IMR-90 (cell line): ENCODE measurements around the gene ABCA7. TPM values are rescaled to one million over a fixed set of nuclear protein-coding genes. Genes with fewer than 3 reads are reported as not detected.

Experiments used
- ATAC-seq: fragments of 200-7000 bp; cut with Tn5 transposase; 2 replicates; pipeline ENCODE4 v1.9.1; 2020; ENCODE audit warnings: low read depth, mild to moderate bottlenecking, moderate library complexity
- BruUV-seq: library from RNA; stranded (reverse); fragments of 400-500 nt; replicated peaks from 2 replicates; lab custom pipeline; 2021; lab: Mats Ljungman, UMichigan
- CTCF ChIA-PET: fragments of 300-600 bp; formaldehyde crosslinking; extraction: SDS; loops from one replicate; lab custom pipeline; 2021; ENCODE audit warnings: antibody characterized with exemption; lab: Yijun Ruan, JAX
- POLR2A ChIA-PET: fragments of 300-600 bp; sonication (Branson Sonifier 250); formaldehyde crosslinking; loops from one replicate; lab custom pipeline; 2022; ENCODE audit warnings: antibody characterized with exemption; ENCODE audit not compliant: unreplicated experiment; lab: Charles Lee
- DNase-seq: peaks from one replicate; pipeline ENCODE4 v3.0.0; 2013
- H2AFZ ChIP-seq: replicated peaks from 2 replicates; pipeline ENCODE3; 2013; ENCODE audit warnings: low read length, mild to moderate bottlenecking; ENCODE audit not compliant: poor library complexity
- H2AK5ac ChIP-seq: 2 replicates; pipeline ENCODE4 v1.6.1; 2013; ENCODE audit warnings: low read depth, low read length, inconsistent platforms
- H2AK9ac ChIP-seq: replicated peaks from 2 replicates; pipeline ENCODE3; 2013; ENCODE audit warnings: mild to moderate bottlenecking, low read depth, low read length, moderate library complexity; ENCODE audit not compliant: poor library complexity
- H2BK120ac ChIP-seq: 2 replicates; pipeline ENCODE4 v1.6.1; 2013; ENCODE audit warnings: low read depth, low read length, inconsistent platforms
- H2BK15ac ChIP-seq: 3 replicates; pipeline ENCODE4 v1.6.1; 2013; ENCODE audit warnings: low read depth, low read length, inconsistent platforms
- H2BK20ac ChIP-seq: 2 replicates; pipeline ENCODE4 v1.6.1; 2013; ENCODE audit warnings: low read depth, mild to moderate bottlenecking, inconsistent platforms, low read length, moderate library complexity
- H2BK5ac ChIP-seq: 2 replicates; pipeline ENCODE4 v1.6.1; 2013; ENCODE audit warnings: mild to moderate bottlenecking, low read depth, low read length, inconsistent platforms; ENCODE audit not compliant: poor library complexity, severe bottlenecking
- H3K14ac ChIP-seq: replicated peaks from 2 replicates; pipeline ENCODE4 v1.6.1; 2013; ENCODE audit warnings: low read depth, low read length, inconsistent platforms
- H3K18ac ChIP-seq: 2 replicates; pipeline ENCODE4 v1.6.1; 2013; ENCODE audit warnings: low read depth, low read length, control low read depth
- H3K23ac ChIP-seq: 2 replicates; pipeline ENCODE4 v1.6.1; 2013; ENCODE audit warnings: low read depth, low read length, inconsistent platforms
- H3K27ac ChIP-seq: 2 replicates; pipeline ENCODE4 v1.5.1; 2013; ENCODE audit warnings: mild to moderate bottlenecking, control low read depth, low read length; ENCODE audit not compliant: insufficient read depth
- H3K27me3 ChIP-seq: 2 replicates; pipeline ENCODE4 v1.6.1; 2013; ENCODE audit warnings: low read length; ENCODE audit not compliant: control insufficient read depth, insufficient read depth
- H3K36me3 ChIP-seq: 2 replicates; pipeline ENCODE4 v1.6.1; 2013; ENCODE audit warnings: low read length, mixed read lengths; ENCODE audit not compliant: control insufficient read depth, insufficient read depth
- H3K4ac ChIP-seq: 2 replicates; pipeline ENCODE4 v1.6.1; 2013; ENCODE audit warnings: low read depth, low read length, inconsistent platforms
- H3K4me1 ChIP-seq: 2 replicates; pipeline ENCODE4 v1.6.1; 2013; ENCODE audit warnings: low read length, mixed read lengths; ENCODE audit not compliant: control insufficient read depth, insufficient read depth
- H3K4me2 ChIP-seq: 2 replicates; pipeline ENCODE4 v1.6.1; 2013; ENCODE audit warnings: low read depth, mild to moderate bottlenecking, control low read depth, low read length, moderate library complexity
- H3K4me3 ChIP-seq: 2 replicates; pipeline ENCODE4 v1.5.1; 2013; ENCODE audit warnings: low read depth, mild to moderate bottlenecking, control low read depth, low read length, moderate library complexity; ENCODE audit not compliant: insufficient read depth
- H3K56ac ChIP-seq: 2 replicates; pipeline ENCODE4 v1.6.1; 2013; ENCODE audit warnings: low read length, inconsistent platforms; ENCODE audit not compliant: insufficient read depth; ENCODE audit errors: extremely low read depth
- H3K79me1 ChIP-seq, 2 experiments: 2 replicates each; pipeline ENCODE4 v1.6.1; 2013; ENCODE audit warnings: low read length in 2 of 2, inconsistent platforms in 1 of 2, low read depth in 1 of 2
- H3K9ac ChIP-seq: 2 replicates; pipeline ENCODE4 v1.6.1; 2013; ENCODE audit warnings: low read depth, low read length, control low read depth
- H3K9me1 ChIP-seq: 2 replicates; pipeline ENCODE4 v1.6.1; 2013; ENCODE audit warnings: low read length, inconsistent platforms; ENCODE audit not compliant: insufficient read depth
- H3K9me3 ChIP-seq: 2 replicates; pipeline ENCODE4 v1.6.1; 2013; ENCODE audit warnings: low read length; ENCODE audit not compliant: control insufficient read depth, insufficient read depth
- H4K20me1 ChIP-seq: 2 replicates; pipeline ENCODE4 v1.6.1; 2013; ENCODE audit warnings: low read length, inconsistent platforms; ENCODE audit not compliant: insufficient read depth
- H4K5ac ChIP-seq: 2 replicates; pipeline ENCODE4 v1.6.1; 2013; ENCODE audit warnings: mild to moderate bottlenecking, low read depth, low read length, control low read depth
- H4K8ac ChIP-seq, 2 experiments: 2 replicates each; pipeline ENCODE4 v1.6.1; 2013; ENCODE audit warnings: low read depth in 2 of 2, low read length in 2 of 2, control low read depth in 1 of 2, inconsistent platforms in 1 of 2
- H4K91ac ChIP-seq: 2 replicates; pipeline ENCODE4 v1.6.1; 2013; ENCODE audit warnings: low read depth, low read length, inconsistent platforms; ENCODE audit not compliant: insufficient read depth
- BHLHE40 ChIP-seq: fragments of 150-350 bp; IDR thresholded peaks from 2 replicates; pipeline ENCODE4 v1.6.1; 2016; ENCODE audit warnings: mild to moderate bottlenecking, low read depth, low read length
- CEBPB ChIP-seq: IDR thresholded peaks from 2 replicates; pipeline ENCODE4 v1.6.1; 2012; ENCODE audit warnings: low read depth, low read length, improper control_type of control experiment
- CHD1 ChIP-seq: IDR thresholded peaks from 2 replicates; pipeline ENCODE4 v1.6.1; 2012; ENCODE audit warnings: low read depth, low read length, improper control_type of control experiment
- CTCF ChIP-seq: conservative IDR thresholded peaks from 2 replicates; pipeline ENCODE4 v1.5.1; 2012; ENCODE audit warnings: mild to moderate bottlenecking, low read depth, low read length, improper control_type of control experiment
- FOS ChIP-seq: fragments of 150-350 bp; IDR thresholded peaks from 2 replicates; pipeline ENCODE4 v1.6.1; 2016; ENCODE audit warnings: low read depth, low read length
- MAFK ChIP-seq: IDR thresholded peaks from 2 replicates; pipeline ENCODE4 v1.6.1; 2012; ENCODE audit warnings: low read depth, low read length, improper control_type of control experiment
- MAZ ChIP-seq: IDR thresholded peaks from 2 replicates; pipeline ENCODE4 v1.6.1; 2012; ENCODE audit warnings: low read depth, mild to moderate bottlenecking, low read length, improper control_type of control experiment, moderate library complexity, borderline replicate concordance
- MXI1 ChIP-seq: IDR thresholded peaks from 2 replicates; pipeline ENCODE4 v1.6.1; 2012; ENCODE audit warnings: low read depth, mild to moderate bottlenecking, low read length, moderate library complexity, borderline replicate concordance
- NFE2L2 ChIP-seq: fragments of 150-350 bp; IDR thresholded peaks from 2 replicates; pipeline ENCODE4 v1.6.1; 2016; ENCODE audit warnings: low read depth, mild to moderate bottlenecking, low read length
- POLR2A ChIP-seq: IDR thresholded peaks from 2 replicates; pipeline ENCODE4 v1.6.1; 2012; ENCODE audit warnings: mild to moderate bottlenecking, low read depth, low read length
- RAD21 ChIP-seq: IDR thresholded peaks from 2 replicates; pipeline ENCODE4 v1.6.1; 2012; ENCODE audit warnings: low read length, improper control_type of control experiment
- RCOR1 ChIP-seq: IDR thresholded peaks from 2 replicates; pipeline ENCODE4 v1.6.1; 2012; ENCODE audit warnings: mild to moderate bottlenecking, low read length, improper control_type of control experiment; ENCODE audit not compliant: insufficient replicate concordance
- RFX5 ChIP-seq: IDR thresholded peaks from 2 replicates; pipeline ENCODE4 v1.8.0; 2012; ENCODE audit warnings: low read depth, mild to moderate bottlenecking, low read length, moderate library complexity
- SMC3 ChIP-seq: fragments of 150-350 bp; IDR thresholded peaks from 2 replicates; pipeline ENCODE4 v1.6.1; 2016; ENCODE audit warnings: low read depth, mild to moderate bottlenecking, antibody characterized with exemption, low read length, moderate library complexity
- WGBS, 2 experiments: methylation state at CpG; one replicate each; pipeline versions ENCODE4 v1.1.5 to v1.1.7; 2013; ENCODE audit warnings: missing lambda C conversion rate in 2 of 2; ENCODE audit not compliant: insufficient read length in 1 of 2; ENCODE audit errors: extremely low coverage in 2 of 2; 5-methylcytosine and 5-hydroxymethylcytosine counted together
- dilution Hi-C: fragments of 300-500 bp; cut with HindIII; formaldehyde crosslinking; loops from one replicate; pipeline ENCODE4 v1.14.3; 2018; ENCODE audit warnings: low sequenced_read_pairs; ENCODE audit not compliant: unreplicated experiment
- in situ Hi-C: fragments of 300-500 bp; cut with MboI; formaldehyde crosslinking; loops from 3 replicates; pipeline ENCODE4 v1.14.3; 2019; ENCODE audit warnings: low sequenced_read_pairs, inconsistent platforms, mixed read lengths
- intact Hi-C: fragments of 100-400 bp; cut with micrococcal nuclease; formaldehyde crosslinking; loops from 2 replicates; pipeline ENCODE4 v1.10.0; 2022
- polyA plus RNA-seq, 3 experiments: library from polyadenylated mRNA; depleted of rRNA; stranded (reverse); fragments of >200 nt; gene quantifications; 2 replicates each; pipeline ENCODE4 v1.2.3, GENCODE V29; 2012; ENCODE audit warnings: low replicate concordance in 1 of 3
- total RNA-seq: library from RNA; depleted of rRNA; stranded (reverse); fragments of >200 nt; gene quantifications from 2 replicates; pipeline ENCODE4 v1.2.3, GENCODE V29; 2012
- TF ChIP-seq, protein P1 (sequence below): fragments of 150-350 bp; IDR thresholded peaks from 2 replicates; pipeline ENCODE4 v1.6.1; 2016; ENCODE audit warnings: low read depth, mild to moderate bottlenecking, low read length, moderate library complexity, borderline replicate concordance
- TF ChIP-seq, protein P2 (sequence below): fragments of 150-350 bp; IDR thresholded peaks from 2 replicates; pipeline ENCODE4 v1.6.1; 2017; ENCODE audit warnings: mild to moderate bottlenecking, antibody characterized with exemption, low read length, low read depth

Gene ABCA7
- total and polyA plus RNA-seq, 2 of the 4 experiments (the other 2 are of a cell fraction) = 0.36 to 3.3 TPM

- H3K9me3 ChIP-seq = no peaks in the 10 kb centered on the region
- no TSS peak for BruUV-seq
- peaks cover 14% of the 10 kb centered on the region; the same call in 1 of the 2 replicates for H4K20me1 ChIP-seq
- peaks cover 0 to 5% of the 10 kb centered on the region in 2 experiments; a peak in 2 of 4 replicates for H3K79me1 ChIP-seq
- H3K9me1 ChIP-seq = no peaks in the 10 kb centered on the region
- ATAC-seq (no peak), DNase-seq (no peak)
- no peak overlapping the region for H3K27ac ChIP-seq
- ChIA-PET CTCF (interaction anchor here (0.6 kb wide), 1 partner anchor 147 kb away, joined by 4 read pairs; no protein-coding TSS in a partner anchor), POLR2A (no interaction called here)
- 89% methylated on average over 32 of the region's 37 CpGs; no CpG with 5 or more reads in 1 of the 2 experiments for WGBS, 2 experiments
- H3K9ac ChIP-seq = no peak overlapping the region
- no peak overlapping the region for H3K18ac ChIP-seq
- dilution Hi-C loops (no loop called here), intact Hi-C loops (no loop called here), in situ Hi-C loops (no loop called here)
- TF ChIP-seq NFE2L2 = no peak
- TF ChIP-seq BHLHE40 = no peak
- no peak for TF ChIP-seq RFX5
- TF ChIP-seq MAZ = no peak
- TF ChIP-seq MXI1 = no peak
- TF ChIP-seq, protein P1, sequence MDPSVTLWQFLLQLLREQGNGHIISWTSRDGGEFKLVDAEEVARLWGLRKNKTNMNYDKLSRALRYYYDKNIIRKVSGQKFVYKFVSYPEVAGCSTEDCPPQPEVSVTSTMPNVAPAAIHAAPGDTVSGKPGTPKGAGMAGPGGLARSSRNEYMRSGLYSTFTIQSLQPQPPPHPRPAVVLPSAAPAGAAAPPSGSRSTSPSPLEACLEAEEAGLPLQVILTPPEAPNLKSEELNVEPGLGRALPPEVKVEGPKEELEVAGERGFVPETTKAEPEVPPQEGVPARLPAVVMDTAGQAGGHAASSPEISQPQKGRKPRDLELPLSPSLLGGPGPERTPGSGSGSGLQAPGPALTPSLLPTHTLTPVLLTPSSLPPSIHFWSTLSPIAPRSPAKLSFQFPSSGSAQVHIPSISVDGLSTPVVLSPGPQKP = no peak
- no peak for TF ChIP-seq FOS
- TF ChIP-seq CHD1 = no peak
- TF ChIP-seq POLR2A = no peak
- TF ChIP-seq RCOR1 = no peak
- TF ChIP-seq CTCF = no peak
- TF ChIP-seq CEBPB = no peak
- no peak for TF ChIP-seq RAD21
- no peak for TF ChIP-seq SMC3
- TF ChIP-seq, protein P2, sequence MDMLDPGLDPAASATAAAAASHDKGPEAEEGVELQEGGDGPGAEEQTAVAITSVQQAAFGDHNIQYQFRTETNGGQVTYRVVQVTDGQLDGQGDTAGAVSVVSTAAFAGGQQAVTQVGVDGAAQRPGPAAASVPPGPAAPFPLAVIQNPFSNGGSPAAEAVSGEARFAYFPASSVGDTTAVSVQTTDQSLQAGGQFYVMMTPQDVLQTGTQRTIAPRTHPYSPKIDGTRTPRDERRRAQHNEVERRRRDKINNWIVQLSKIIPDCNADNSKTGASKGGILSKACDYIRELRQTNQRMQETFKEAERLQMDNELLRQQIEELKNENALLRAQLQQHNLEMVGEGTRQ = no peak
- no peak for TF ChIP-seq MAFK
- no peak overlapping the region for H2BK5ac ChIP-seq
- no peak overlapping the region for H2BK20ac ChIP-seq
- H3K4me2 ChIP-seq = no peak overlapping the region
- H3K23ac ChIP-seq = no peak overlapping the region
- no peak overlapping the region for H3K56ac ChIP-seq
- no peak overlapping the region for H2BK120ac ChIP-seq
- no peak overlapping the region for H3K4me3 ChIP-seq
- peaks cover 21% of the 10 kb centered on the region for H3K27me3 ChIP-seq
- H2AFZ ChIP-seq = no peak overlapping the region
- no peak overlapping the region for H4K8ac ChIP-seq
- H3K4me1 ChIP-seq = peaks cover under 1% of the 10 kb centered on the region; the same call in 1 of the 2 replicates
- H2BK15ac ChIP-seq = no peak overlapping the region
- H3K36me3 ChIP-seq = no peaks in the 10 kb centered on the region
- no peak overlapping the region for H4K5ac ChIP-seq
- H2AK9ac ChIP-seq = no peak overlapping the region
- H3K4ac ChIP-seq = no peak overlapping the region
- no peak overlapping the region for H4K91ac ChIP-seq
- H2AK5ac ChIP-seq = no peak overlapping the region
- no peak overlapping the region for H3K14ac ChIP-seq
Observed at GRCh38 chr19:1003283-1003682, 36.6 kb upstream of the ABCA7 start.
